TTC549 (cell line): ENCODE data around the gene ZER1.

ENCODE experiments used
- FAIRE-seq: peaks from 2 replicates; lab custom pipeline; 2012; peaks lifted over from hg19 to GRCh38; lab: Jason Lieb, UNC

The ZER1 gene

GRCh38 chr9:128733256-128733655, 38.5 kb downstream of the ZER1 start:
- FAIRE-seq, result peak; percentile 89

GRCh38 chr9:128732576-128732975, 39.2 kb downstream of the ZER1 start:
- no peak for FAIRE-seq

GRCh38 chr9:128731691-128732090, 40.0 kb downstream of the ZER1 start:
- no peak for FAIRE-seq

GRCh38 chr9:128731093-128731492, 40.6 kb downstream of the ZER1 start:
- FAIRE-seq, result no peak

- no peak for FAIRE-seq
Observed at GRCh38 chr9:128729766-128730517, 41.8 kb downstream of the ZER1 start.

GRCh38 chr9:128729302-128729701, 42.4 kb downstream of the ZER1 start:
- FAIRE-seq, result no peak

- no peak for FAIRE-seq
Observed at GRCh38 chr9:128728298-128728697, 43.4 kb downstream of the ZER1 start.

- FAIRE-seq, result no peak
Observed at GRCh38 chr9:128727640-128728248, 44.0 kb downstream of the ZER1 start.

GRCh38 chr9:128724744-128725211, 46.9 kb downstream of the ZER1 start:
- no peak for FAIRE-seq

GRCh38 chr9:128723866-128724743, 47.6 kb downstream of the ZER1 start, which contains the start of gene ZDHHC12:
TSS of gene ZDHHC12 (minus strand) at chr9:128724127. CDS start at chr9:128724093, 34 bp downstream.
- FAIRE-seq, result peak; percentile 39

- FAIRE-seq, result no peak
Observed at GRCh38 chr9:128723352-128723865, 48.3 kb downstream of the ZER1 start.

- no peak for FAIRE-seq
Observed at GRCh38 chr9:128722380-128723351, 49.1 kb downstream of the ZER1 start.

GRCh38 chr9:128721487-128722010, 50.2 kb downstream of the ZER1 start:
- FAIRE-seq, result no peak

- no peak for FAIRE-seq
Observed at GRCh38 chr9:128720841-128721486, 50.8 kb downstream of the ZER1 start.

GRCh38 chr9:128719919-128720605, 51.7 kb downstream of the ZER1 start:
- FAIRE-seq, result no peak

GRCh38 chr9:128718475-128718874, 53.3 kb downstream of the ZER1 start:
- FAIRE-seq, result no peak

- FAIRE-seq, result no peak
Observed at GRCh38 chr9:128718047-128718446, 53.7 kb downstream of the ZER1 start.

GRCh38 chr9:128716581-128717254, 55.0 kb downstream of the ZER1 start:
- FAIRE-seq, result no peak

- no peak for FAIRE-seq
Observed at GRCh38 chr9:128715436-128715750, 56.3 kb downstream of the ZER1 start.
